NCI-H2081 treated with DMSO at 0.1 percent for 48 hours (cell line): Measurements from ENCODE around the gene PLEKHJ1.
"Not testable (repeated sequence)": the region's sequence is repeated elsewhere in the genome, so short reads cannot be mapped to it uniquely, and the experiment has no call there.

ENCODE experiments used
- DNase-seq: peaks from one replicate; lab custom pipeline; 2025; lab: John Stamatoyannopoulos, UW

Gene PLEKHJ1

GRCh38 chr19:2236314-2237050 lies at the start of gene PLEKHJ1, which contains the start of gene SF3A2:
Gene PLEKHJ1, minus strand, starts transcription at chr19:2236329. Its CDS starts 81 bp downstream, at chr19:2236248.
Gene SF3A2, plus strand, starts transcription at chr19:2236824. Its CDS starts 6,595 bp downstream, at chr19:2243419.
- DNase-seq, result peak; percentile 85

GRCh38 chr19:2283835-2284507 lies 47.8 kb upstream of the PLEKHJ1 start:
- DNase-seq, result no peak

- no peak for DNase-seq
These were observed 46.7 kb upstream of the PLEKHJ1 start for GRCh38 chr19:2282862-2283237.

GRCh38 chr19:2282062-2282861 lies 46.1 kb upstream of the PLEKHJ1 start, which contains the start of gene PEAK3:
Gene PEAK3, minus strand, starts transcription at chr19:2282175. Its CDS starts 1,244 bp downstream, at chr19:2280931.
- DNase-seq, result no peak

GRCh38 chr19:2281265-2282061 lies 45.3 kb upstream of the PLEKHJ1 start:
- not testable (repeated sequence) for DNase-seq

GRCh38 chr19:2280633-2281264 lies 44.6 kb upstream of the PLEKHJ1 start:
- DNase-seq, result no peak

- no peak for DNase-seq
These were observed 42.5 kb upstream of the PLEKHJ1 start for GRCh38 chr19:2278459-2279158.

GRCh38 chr19:2277138-2277537 lies 41.0 kb upstream of the PLEKHJ1 start:
- DNase-seq, result no peak

- DNase-seq, result no peak
These were observed 40.4 kb upstream of the PLEKHJ1 start for GRCh38 chr19:2276429-2276986.

- no peak for DNase-seq
These were observed 39.7 kb upstream of the PLEKHJ1 start for GRCh38 chr19:2275588-2276428.

- DNase-seq, result no peak
These were observed 38.9 kb upstream of the PLEKHJ1 start for GRCh38 chr19:2274931-2275535.

- DNase-seq, result no peak
These were observed 38.1 kb upstream of the PLEKHJ1 start for GRCh38 chr19:2274185-2274711.

GRCh38 chr19:2273356-2274184 lies 37.4 kb upstream of the PLEKHJ1 start:
- no peak for DNase-seq

- no peak for DNase-seq
These were observed 35.3 kb upstream of the PLEKHJ1 start for GRCh38 chr19:2271234-2272103.

GRCh38 chr19:2270423-2271233 lies 34.5 kb upstream of the PLEKHJ1 start:
- DNase-seq, result no peak

- DNase-seq, result no peak
These were observed 34.0 kb upstream of the PLEKHJ1 start for GRCh38 chr19:2270157-2270422.
